Thyroid gland (tissue), 4 donors: ENCODE data around the gene ANXA2. TPM values are rescaled to one million over a fixed set of nuclear protein-coding genes. Genes with fewer than 3 reads are reported as not detected.

Source experiments
- DNase-seq, 2 donors: peaks; one replicate each; pipeline ENCODE4 v3.0.0-alpha.2; 2019
- H3K27ac ChIP-seq, 3 donors: fragments of 200-600 bp; sonication (generic); 1 replicate in 2 of 3; 2 replicates in 1 of 3; pipeline ENCODE4 v1.5.1; 2016 to 2019; ENCODE audit warnings: mild to moderate bottlenecking in 1 of 3, moderate library complexity in 1 of 3
- H3K27me3 ChIP-seq: fragments of 200-600 bp; sonication (generic); one replicate; pipeline ENCODE4 v1.5.1; 2019
- H3K36me3 ChIP-seq, 2 donors: fragments of 200-600 bp; sonication (generic); one replicate each; pipeline ENCODE4 v1.5.1; 2016 to 2019
- H3K4me1 ChIP-seq, 2 donors: fragments of 200-600 bp; sonication (generic); one replicate each; pipeline ENCODE4 v1.5.1; 2017 to 2019
- H3K4me3 ChIP-seq, 3 donors: fragments of 200-600 bp; sonication (generic); replicated peaks in 1 of 3; 1 replicate in 2 of 3; 2 replicates in 1 of 3; pipeline ENCODE4 v1.5.1; 2016; ENCODE audit warnings: mild to moderate bottlenecking in 1 of 3
- H3K9me3 ChIP-seq: fragments of 200-600 bp; sonication (generic); one replicate; pipeline ENCODE4 v1.5.1; 2017
- POLR2A ChIP-seq, 2 donors: fragments of 450-650 bp; IDR thresholded peaks; one replicate each; pipeline ENCODE4 v1.6.1; 2017; ENCODE audit warnings: antibody characterized with exemption in 2 of 2, mild to moderate bottlenecking in 2 of 2, moderate library complexity in 1 of 2
- WGBS, 2 donors: methylation state at CpG; one replicate each; pipeline ENCODE4 v1.1.5; 2017; 5-methylcytosine and 5-hydroxymethylcytosine counted together
- intact Hi-C: fragments of 100-400 bp; cut with DNase I; formaldehyde crosslinking; loops from one replicate; pipeline ENCODE4 v1.15.1; 2023
- total RNA-seq, 4 donors: library from RNA; depleted of rRNA; stranded (reverse); fragments of >200 nt; gene quantifications; one replicate each; pipeline ENCODE4 v1.2.3, GENCODE V29; 2016
- TF ChIP-seq, protein P1 (sequence below), 6 experiments: fragments of 200-600 bp in 3 of 6; fragments of 450-650 bp in 3 of 6; sonication (generic) in 3 of 6; IDR thresholded peaks; one replicate each; pipeline ENCODE4 v1.5.1; 2016 to 2019; ENCODE audit warnings: antibody characterized with exemption in 6 of 6, mild to moderate bottlenecking in 2 of 6, inconsistent platforms in 1 of 6, moderate library complexity in 1 of 6

Gene ANXA2
- total RNA-seq, 4 donors from 2014 or later, result 436 to 796 (median 612) TPM

DNA sequence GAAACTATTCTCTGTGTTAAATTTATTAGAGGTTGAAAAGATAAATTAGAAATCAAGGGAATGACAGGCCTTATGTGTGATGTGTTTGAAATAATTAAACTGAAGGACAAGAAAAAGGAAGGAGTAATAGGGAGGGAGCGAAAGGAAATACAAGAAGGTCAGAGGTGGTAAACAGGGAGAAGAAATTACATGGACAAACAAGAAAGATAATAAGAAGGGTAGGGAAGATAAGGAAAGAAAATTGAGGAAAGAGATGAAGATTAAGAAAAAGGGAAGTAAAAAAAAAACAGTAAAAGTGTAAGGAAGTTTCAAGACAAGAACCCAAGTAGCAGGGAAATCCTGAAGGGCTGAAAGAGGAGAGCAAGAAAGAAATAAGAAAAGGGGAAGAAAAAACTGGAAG is 26.2 kb upstream of the ANXA2 start:
- peaks cover 14 to 22% of the 10 kb centered on the region in 2 donors for H3K4me1 ChIP-seq
- intact Hi-C loops, result no loop called here
- H3K27me3 ChIP-seq, result no peaks in the 10 kb centered on the region
- WGBS, 2 donors, result 90 to 91% methylated on average over 1 of the region's 1 CpG
- no peak for DNase-seq
- H3K36me3 ChIP-seq, result no peaks in the 10 kb centered on the region
- H3K4me3 ChIP-seq, result no peak overlapping the region
- H3K27ac ChIP-seq, result peak overlapping the region in 2 of 3 donors; percentile 42 to 57
- H3K9me3 ChIP-seq, result no peaks in the 10 kb centered on the region
- TF ChIP-seq, protein P1, sequence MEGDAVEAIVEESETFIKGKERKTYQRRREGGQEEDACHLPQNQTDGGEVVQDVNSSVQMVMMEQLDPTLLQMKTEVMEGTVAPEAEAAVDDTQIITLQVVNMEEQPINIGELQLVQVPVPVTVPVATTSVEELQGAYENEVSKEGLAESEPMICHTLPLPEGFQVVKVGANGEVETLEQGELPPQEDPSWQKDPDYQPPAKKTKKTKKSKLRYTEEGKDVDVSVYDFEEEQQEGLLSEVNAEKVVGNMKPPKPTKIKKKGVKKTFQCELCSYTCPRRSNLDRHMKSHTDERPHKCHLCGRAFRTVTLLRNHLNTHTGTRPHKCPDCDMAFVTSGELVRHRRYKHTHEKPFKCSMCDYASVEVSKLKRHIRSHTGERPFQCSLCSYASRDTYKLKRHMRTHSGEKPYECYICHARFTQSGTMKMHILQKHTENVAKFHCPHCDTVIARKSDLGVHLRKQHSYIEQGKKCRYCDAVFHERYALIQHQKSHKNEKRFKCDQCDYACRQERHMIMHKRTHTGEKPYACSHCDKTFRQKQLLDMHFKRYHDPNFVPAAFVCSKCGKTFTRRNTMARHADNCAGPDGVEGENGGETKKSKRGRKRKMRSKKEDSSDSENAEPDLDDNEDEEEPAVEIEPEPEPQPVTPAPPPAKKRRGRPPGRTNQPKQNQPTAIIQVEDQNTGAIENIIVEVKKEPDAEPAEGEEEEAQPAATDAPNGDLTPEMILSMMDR (IDR thresholded peaks at IDR 0.05), result no peak
- no peak for TF ChIP-seq POLR2A (IDR thresholded peaks at IDR 0.05)

DNA sequence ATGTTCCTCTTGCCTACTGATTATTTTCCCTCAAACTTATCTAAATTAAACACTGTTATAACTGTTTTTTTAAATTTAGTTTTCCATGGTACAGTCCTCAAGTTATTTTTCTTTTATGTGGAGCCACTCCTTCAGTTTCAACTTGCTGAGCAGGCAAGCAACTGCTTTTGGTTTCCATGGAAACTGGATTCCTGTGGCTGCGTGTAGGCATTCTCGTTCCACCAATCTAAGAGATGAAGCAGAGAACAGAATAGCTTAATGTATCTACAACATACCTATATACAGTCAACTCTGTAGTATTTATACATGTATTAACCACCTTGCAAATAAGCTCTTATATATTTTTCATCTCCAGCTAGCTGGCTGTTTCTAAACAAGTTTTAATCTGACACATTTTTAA is 25.8 kb upstream of the ANXA2 start:
- Histone ChIP-seq H3K27me3 (no peaks in the 10 kb centered on the region), H3K36me3 (no peaks in the 10 kb centered on the region), H3K27ac (peak overlapping the region; percentile 27 to 57 (median 42)), H3K9me3 (no peaks in the 10 kb centered on the region), H3K4me1 (peaks cover 14 to 22% of the 10 kb centered on the region in 2 donors), H3K4me3 (no peak overlapping the region)
- WGBS, 2 donors, result 5 to 6% methylated on average over 2 of the region's 2 CpGs
- TF ChIP-seq, protein P1 (IDR thresholded peaks at IDR 0.05), result no peak
- TF ChIP-seq POLR2A (IDR thresholded peaks at IDR 0.05), result no peak
- DNase-seq, result peak; percentile 38 to 41
- intact Hi-C loops, result no loop called here

DNA sequence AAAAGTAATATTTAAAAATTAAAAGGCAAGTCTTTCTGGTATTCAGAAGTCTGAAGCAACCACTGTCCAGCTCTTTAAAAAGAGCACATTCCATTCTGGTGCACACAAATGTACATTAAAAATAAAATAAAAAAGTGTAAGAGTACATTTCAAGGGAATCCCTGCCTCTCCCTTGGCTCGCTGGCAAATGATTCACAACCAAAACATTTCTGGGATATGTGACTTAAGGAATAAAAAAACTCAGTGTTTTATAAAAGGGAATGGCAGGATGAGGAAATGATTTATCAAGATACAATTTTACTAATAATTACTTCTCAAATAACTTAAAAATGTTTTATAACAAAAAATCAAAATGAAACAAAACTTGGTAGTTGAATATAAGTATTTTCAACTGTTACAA is 23.8 kb upstream of the ANXA2 start:
- 74 to 84% methylated on average over 1 of the region's 1 CpG for WGBS, 2 donors
- H3K9me3 ChIP-seq, result no peaks in the 10 kb centered on the region

DNA sequence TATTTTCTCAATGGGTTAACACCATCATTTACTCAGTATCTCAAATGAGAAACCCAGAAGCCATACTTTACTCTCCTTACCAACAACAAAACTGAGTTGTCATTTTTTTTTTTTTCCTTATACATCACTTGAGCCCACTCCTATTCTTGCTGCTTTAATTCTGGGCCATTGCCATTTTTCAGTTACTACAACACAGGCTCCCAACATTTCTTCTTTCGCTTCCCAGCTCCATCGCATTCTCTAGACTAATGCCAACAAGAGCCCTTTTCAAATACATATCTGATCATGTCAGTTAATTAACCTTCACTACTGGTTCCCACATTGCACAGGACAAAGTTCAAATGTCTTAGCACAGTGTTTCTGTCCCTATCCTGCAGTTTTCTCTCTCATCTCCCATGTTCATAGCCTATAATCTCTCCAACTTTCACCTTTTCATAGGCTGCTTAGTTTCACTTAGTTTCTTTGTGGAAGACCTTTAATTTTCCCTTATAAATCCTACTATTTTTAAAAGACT is 22.5 kb upstream of the ANXA2 start:
- H3K4me1 ChIP-seq, result peaks cover 14 to 22% of the 10 kb centered on the region in 2 donors
- no peak for DNase-seq
- H3K4me3 ChIP-seq, result no peak overlapping the region
- no peaks in the 10 kb centered on the region for H3K9me3 ChIP-seq
- H3K27ac ChIP-seq, result no peak overlapping the region
- no peak for TF ChIP-seq POLR2A (IDR thresholded peaks at IDR 0.05)
- TF ChIP-seq, protein P1 (IDR thresholded peaks at IDR 0.05), result no peak
- no peaks in the 10 kb centered on the region for H3K27me3 ChIP-seq
- intact Hi-C loops, result no loop called here
- WGBS, 2 donors, result 88 to 96% methylated on average over 2 of the region's 2 CpGs
- H3K36me3 ChIP-seq, result no peaks in the 10 kb centered on the region

More for the DNA sequence above, 23.8 kb upstream of the ANXA2 start:
- H3K4me3 ChIP-seq, result no peak overlapping the region
- H3K4me1 ChIP-seq, result peaks cover 14 to 22% of the 10 kb centered on the region in 2 donors
- no peaks in the 10 kb centered on the region for H3K36me3 ChIP-seq
- TF ChIP-seq POLR2A (IDR thresholded peaks at IDR 0.05), result no peak
- TF ChIP-seq, protein P1 (IDR thresholded peaks at IDR 0.05), result no peak
- no peak for DNase-seq
- H3K27me3 ChIP-seq, result no peaks in the 10 kb centered on the region
- intact Hi-C loops, result no loop called here
- no peak overlapping the region for H3K27ac ChIP-seq

DNA sequence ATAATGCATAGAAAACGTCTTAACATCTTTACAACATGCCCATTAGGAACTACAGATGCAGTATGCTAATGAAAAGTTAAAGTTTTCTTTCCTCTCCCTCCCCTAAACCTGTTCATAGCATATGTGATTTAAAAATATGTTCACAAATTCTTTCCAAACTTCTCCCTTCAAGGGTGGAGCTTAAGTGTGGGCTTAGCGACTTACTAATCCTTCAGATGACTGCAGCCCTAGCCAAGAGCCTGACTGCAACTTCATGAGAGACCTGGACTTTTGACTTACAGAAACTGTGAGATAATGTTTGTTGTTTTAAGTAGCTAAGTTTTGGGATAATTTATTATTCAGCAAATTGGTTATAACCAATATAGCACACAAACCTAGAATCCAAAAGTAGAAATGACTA is 22.0 kb upstream of the ANXA2 start:
- Histone ChIP-seq H3K27ac (no peak overlapping the region), H3K27me3 (no peaks in the 10 kb centered on the region), H3K9me3 (no peaks in the 10 kb centered on the region), H3K4me1 (peaks cover 14 to 22% of the 10 kb centered on the region in 2 donors), H3K4me3 (no peak overlapping the region), H3K36me3 (no peaks in the 10 kb centered on the region)
- DNase-seq, result no peak
- 86 to 92% methylated on average over 2 of the region's 2 CpGs for WGBS, 2 donors
- intact Hi-C loops, result no loop called here
- no peak for TF ChIP-seq POLR2A (IDR thresholded peaks at IDR 0.05)
- TF ChIP-seq, protein P1 (IDR thresholded peaks at IDR 0.05), result no peak
